Measurements from ENCODE around the gene ITGAE.
"Not testable (repeated sequence)": the region's sequence is repeated elsewhere in the genome, so short reads cannot be mapped to it uniquely, and the experiment has no call there.

Gene ITGAE, protein sequence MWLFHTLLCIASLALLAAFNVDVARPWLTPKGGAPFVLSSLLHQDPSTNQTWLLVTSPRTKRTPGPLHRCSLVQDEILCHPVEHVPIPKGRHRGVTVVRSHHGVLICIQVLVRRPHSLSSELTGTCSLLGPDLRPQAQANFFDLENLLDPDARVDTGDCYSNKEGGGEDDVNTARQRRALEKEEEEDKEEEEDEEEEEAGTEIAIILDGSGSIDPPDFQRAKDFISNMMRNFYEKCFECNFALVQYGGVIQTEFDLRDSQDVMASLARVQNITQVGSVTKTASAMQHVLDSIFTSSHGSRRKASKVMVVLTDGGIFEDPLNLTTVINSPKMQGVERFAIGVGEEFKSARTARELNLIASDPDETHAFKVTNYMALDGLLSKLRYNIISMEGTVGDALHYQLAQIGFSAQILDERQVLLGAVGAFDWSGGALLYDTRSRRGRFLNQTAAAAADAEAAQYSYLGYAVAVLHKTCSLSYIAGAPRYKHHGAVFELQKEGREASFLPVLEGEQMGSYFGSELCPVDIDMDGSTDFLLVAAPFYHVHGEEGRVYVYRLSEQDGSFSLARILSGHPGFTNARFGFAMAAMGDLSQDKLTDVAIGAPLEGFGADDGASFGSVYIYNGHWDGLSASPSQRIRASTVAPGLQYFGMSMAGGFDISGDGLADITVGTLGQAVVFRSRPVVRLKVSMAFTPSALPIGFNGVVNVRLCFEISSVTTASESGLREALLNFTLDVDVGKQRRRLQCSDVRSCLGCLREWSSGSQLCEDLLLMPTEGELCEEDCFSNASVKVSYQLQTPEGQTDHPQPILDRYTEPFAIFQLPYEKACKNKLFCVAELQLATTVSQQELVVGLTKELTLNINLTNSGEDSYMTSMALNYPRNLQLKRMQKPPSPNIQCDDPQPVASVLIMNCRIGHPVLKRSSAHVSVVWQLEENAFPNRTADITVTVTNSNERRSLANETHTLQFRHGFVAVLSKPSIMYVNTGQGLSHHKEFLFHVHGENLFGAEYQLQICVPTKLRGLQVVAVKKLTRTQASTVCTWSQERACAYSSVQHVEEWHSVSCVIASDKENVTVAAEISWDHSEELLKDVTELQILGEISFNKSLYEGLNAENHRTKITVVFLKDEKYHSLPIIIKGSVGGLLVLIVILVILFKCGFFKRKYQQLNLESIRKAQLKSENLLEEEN

DNA sequence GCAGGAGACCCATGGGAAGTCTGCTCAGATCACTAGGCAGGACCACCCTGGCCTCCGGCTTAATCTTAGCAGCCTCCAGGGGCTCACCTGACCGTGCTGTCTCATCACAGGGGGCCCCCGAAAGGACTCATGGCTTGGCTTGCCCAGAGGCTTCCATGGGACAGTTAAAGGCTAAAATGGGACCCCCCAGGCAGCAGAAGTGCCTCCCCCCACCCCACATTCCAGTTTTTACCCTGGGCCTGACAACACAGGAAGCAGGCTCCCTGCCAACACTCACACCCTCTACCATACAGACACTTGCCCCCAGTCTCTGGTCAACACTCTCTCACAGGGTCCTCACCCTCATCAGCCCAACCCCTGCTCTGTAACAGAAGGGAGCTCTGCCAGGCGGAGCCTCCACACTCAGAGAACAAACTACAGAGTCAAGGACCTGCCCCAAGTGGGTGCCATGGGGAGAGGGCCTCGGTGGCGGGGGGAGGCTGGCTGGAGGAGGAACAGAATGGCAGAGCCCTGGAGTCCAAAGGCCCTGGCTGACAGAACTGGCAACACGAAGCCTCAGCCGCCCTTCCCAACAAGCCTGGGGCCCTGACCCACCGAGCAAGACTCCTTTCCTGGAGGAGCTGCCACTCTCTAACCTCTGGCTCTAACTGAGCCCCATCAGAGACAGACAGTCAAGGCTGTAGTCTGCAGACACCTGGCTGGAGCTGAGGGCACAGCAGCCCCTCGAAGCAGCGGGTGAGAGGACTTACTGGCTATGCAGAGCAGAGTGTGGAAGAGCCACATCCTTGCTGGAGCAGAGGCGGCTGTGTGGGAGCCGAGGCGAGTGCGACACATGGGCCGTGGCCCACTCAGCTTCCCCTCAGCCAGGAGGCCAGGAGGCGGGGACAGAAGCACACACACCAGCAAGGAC is at the start of gene ITGAE:
TSS of gene ITGAE (minus strand) at position 827 of the 910 bp plus-strand sequence. CDS start at position 783, 44 bp downstream.
- FAIRE-seq (no peak), DNase-seq (ENCODE audit: insufficient read length, low spot score) (no peak)

- DNase-seq (ENCODE audit: insufficient read length, low spot score), result no peak
- no peak for FAIRE-seq
These were observed 47.3 kb upstream of the ITGAE start for GRCh38 chr17:3848229-3848835.

DNA sequence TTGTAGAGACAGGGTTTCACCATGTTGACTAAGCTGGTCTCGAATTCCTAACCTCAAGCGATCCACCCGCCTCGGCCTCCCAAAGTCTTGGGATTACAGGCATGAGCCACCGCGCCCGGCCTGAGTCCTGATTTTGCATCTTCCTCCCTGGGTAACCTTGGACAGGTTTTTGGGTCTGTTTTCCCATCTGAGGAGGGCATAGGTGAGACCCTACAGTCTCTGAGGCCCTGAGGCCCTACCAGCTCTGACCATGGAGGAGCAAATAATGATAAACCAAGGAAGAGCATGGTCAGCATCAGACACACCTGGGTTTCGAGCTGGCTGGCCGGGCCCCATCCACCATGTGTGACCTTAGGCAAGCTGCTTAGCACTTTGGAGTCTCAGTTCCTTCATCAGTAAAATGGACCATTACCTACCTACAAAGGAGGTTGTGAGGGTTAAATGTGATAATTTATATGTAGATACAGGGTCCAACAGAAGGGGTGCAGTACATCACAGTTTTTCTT is 46.2 kb upstream of the ITGAE start:
- DNase-seq (ENCODE audit: insufficient read length, low spot score) (no peak), FAIRE-seq (no peak)

DNA sequence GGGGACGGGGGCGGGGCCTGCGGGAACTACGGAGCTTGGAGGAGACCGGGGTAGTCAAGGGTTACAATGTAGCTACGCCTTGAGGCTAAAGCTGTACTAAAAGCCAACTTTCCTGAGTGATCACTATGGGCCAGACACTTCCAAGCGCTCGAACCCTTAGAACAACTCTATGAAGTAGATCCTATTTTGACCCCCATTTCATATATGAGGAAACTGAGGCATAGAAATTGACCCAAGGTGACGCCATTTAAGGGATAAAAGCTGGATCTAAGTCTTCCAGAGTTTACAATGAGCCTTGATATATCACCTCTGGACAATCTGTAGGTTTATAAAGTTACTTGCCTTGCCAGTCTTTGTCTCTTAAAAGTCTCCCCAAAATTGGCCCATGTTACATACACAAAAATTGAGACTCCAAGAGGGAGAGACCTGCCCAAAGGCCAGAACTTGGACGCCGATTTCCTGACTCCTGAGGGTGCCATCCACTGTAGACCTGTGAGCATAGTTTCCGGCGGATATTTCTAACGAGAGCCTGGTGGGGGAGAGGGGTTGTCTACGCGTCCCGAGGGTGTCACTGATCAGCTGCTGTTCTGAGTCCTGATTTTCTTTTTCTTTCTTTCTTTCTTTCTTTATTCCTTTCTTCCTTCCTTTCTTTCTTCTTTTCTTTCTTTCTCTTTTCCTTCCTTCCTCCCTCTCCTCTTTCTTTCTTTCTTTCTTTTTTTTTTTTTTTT is 45.6 kb upstream of the ITGAE start:
- DNase-seq (ENCODE audit: insufficient read length, low spot score) (no peak), FAIRE-seq (no peak)

DNA sequence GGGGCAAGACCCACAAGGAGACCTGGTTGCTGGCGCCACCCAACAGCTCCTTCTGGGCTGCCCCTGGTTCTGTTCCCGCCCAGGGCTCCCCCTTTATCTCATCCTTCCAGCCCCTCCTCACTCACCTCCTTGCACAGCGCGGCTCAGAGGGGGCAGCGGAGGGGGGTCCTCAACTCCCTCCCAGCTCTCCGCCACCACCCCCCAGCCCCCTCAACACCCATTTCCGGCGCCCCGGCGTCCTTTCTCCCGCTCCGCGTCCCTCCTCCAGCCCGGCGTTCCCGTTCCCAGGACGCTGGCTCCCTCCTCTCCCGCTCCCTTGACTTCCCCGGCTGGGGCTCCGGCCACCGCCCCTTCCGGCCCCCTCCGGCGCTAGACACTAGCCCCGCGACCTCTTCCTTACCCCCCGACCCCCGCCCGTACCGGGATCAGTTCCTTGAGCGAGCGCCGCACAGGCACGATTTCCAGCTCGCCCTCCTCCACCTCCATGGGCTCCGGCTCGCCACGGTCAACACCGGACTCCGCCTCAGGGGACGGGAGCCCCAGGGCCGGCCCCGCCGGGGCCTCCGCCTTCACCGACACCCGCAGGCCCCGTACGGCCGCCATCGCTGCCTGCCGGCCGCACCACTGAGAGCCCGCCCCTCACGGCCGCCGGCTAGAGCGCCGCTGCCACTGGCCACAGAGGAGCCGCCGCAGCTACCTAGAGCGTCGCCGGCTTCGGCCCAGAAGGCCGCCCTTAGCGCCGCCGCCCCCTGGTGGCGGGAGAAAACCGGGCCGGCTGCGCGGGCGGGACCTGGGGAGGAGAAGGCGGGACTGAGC is 44.8 kb upstream of the ITGAE start, which contains the start of gene NCBP3:
TSS of gene NCBP3 (minus strand) at position 626 of the 816 bp plus-strand sequence. CDS start at position 603, 23 bp downstream.
- FAIRE-seq, result peak; percentile 81
- DNase-seq (ENCODE audit: insufficient read length, low spot score), result peak; percentile 93

GRCh38 chr17:3845291-3845620 is 44.3 kb upstream of the ITGAE start:
- DNase-seq (ENCODE audit: insufficient read length, low spot score) (peak; percentile 28), FAIRE-seq (peak; percentile 28)

DNA sequence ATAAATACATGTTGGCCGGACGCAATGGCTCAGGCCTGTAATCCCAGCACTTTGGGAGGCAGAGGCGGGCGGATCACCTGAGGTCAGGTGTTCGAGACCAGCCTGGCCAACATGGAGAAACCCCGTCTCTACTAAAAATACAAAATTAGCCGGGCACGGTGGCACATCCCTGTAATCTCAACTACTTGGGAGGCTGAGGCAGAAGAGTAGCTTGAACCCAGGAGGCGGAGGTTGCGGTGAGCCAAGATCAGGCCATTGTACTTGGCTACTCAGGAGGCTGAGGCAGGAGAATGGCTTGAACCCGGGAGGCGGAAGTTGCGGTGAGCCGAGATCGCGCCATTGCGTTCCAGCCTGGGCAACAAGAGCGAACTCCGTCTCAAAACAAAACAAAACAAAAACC is 43.6 kb upstream of the ITGAE start:
- peak; percentile 63 for FAIRE-seq

DNA sequence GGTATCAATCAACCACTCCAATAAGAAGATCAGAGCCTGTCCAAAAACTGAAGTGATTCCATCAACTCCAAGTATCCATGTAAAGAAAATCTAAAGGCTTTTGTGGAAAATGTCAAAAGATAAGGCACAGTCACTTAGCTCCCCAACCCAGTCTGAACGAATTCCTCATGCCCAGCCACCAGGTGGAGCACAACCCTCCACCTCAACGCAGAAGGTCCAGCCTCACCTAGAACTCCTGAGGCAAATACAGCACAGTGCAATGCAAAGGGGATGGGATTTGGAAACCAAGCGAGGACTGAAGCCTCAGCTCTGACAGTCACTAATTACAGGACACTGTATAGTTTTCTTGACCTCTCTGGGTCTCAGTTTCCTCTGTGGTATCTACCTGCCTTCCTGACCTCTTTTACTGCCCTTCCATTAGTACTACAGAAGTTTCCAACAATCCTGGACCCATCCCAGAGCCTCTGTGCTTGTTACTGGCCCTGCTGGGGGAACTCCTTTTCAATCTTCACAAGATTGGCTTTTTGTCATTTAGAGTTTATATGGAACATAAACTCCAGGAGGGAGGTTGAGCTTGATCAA is 43.0 kb upstream of the ITGAE start:
- peak; percentile 62 for DNase-seq (ENCODE audit: insufficient read length, low spot score)
- FAIRE-seq, result peak; percentile 62

More for the DNA sequence above, 43.6 kb upstream of the ITGAE start:
- DNase-seq (ENCODE audit: insufficient read length, low spot score), result not testable (repeated sequence)

GRCh38 chr17:3838206-3838605 is 37.2 kb upstream of the ITGAE start:
- DNase-seq (ENCODE audit: insufficient read length, low spot score) (no peak), FAIRE-seq (peak; percentile 16)

GRCh38 chr17:3836551-3836950 is 35.6 kb upstream of the ITGAE start:
- DNase-seq (ENCODE audit: insufficient read length, low spot score) (no peak), FAIRE-seq (no peak)

DNA sequence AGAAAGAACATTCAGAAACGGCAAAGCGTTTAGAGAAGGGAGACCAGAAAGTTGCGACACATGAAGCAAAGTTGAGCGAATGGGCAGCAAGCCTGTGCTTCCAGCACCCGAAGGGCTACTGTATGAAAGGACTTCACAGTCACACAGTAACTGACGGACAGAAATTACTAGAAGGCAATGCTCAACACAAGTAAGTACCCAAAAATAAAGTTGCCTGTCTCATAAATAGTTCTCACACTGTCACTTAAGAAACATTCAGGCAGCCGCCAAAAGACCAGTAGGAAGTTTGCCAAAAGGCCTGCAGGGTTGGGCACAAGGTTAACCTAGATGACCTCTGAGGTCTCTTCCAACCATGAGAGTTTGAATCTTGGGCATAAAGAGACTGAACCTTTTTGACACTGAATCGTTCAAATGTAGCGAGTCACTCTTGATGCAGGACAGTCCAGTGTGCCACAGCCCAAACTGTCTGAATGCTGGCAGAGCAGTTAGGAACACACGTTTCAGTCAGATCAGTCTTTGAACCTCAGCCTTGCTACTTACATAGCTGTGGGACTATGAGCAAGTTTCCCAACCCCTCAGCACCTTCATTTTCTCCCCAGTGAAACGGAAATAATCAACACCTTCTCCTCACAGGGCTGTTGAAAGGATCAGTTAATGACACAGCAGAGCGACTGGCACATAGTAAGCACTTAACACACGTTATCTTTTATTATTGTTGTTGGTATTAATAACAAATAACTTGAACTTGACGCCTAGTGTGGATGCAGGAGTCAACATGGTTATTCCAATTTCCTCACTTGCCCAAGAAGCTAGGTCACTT is 34.6 kb upstream of the ITGAE start:
- FAIRE-seq, result peak; percentile 42

DNA sequence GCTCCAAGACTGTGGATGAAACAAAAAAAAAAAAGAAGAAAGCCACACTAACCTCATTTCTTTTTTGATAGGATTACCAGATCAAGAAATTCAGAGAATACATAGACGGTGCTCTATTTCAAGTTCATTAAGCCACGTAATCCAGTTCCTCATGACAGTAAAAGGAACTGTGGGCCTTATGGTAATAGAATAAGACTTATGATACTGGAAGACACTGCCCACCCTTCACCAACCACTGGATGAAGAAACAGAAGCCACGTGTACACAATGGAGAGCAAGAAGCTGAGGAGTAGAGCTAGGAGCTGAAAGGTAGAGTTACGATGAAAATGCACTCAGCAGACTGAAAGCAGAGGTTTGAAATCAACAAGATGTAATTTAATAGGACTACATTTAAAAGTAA is 33.8 kb upstream of the ITGAE start:
- FAIRE-seq (no peak), DNase-seq (ENCODE audit: insufficient read length, low spot score) (no peak)

More for the DNA sequence above, 34.6 kb upstream of the ITGAE start:
- no peak for DNase-seq (ENCODE audit: insufficient read length, low spot score)

DNA sequence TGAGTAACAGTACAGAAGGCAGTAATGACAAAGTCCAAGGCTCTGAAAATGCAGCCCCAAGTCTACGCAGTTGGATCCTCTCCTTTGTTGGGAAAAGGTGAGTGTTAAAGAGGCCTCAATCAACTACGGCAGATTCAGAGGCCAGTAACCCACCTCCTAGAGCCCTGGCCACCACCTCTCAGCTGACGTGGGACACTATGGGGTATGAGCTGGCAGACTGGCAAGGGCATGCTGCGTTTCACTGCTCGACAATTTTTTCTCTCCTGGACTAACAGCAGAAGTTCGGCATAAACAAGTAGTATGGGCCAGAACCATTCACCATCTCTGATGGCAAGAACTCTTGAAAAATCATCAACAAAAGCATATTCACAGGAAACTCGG is 27.9 kb upstream of the ITGAE start:
- FAIRE-seq (no peak), DNase-seq (ENCODE audit: insufficient read length, low spot score) (no peak)

GRCh38 chr17:3828151-3828851 is 27.3 kb upstream of the ITGAE start:
- FAIRE-seq (no peak), DNase-seq (ENCODE audit: insufficient read length, low spot score) (no peak)

- DNase-seq (ENCODE audit: insufficient read length, low spot score), result peak; percentile 48
- FAIRE-seq, result peak; percentile 42
These were observed 26.3 kb upstream of the ITGAE start for GRCh38 chr17:3827124-3827773.

Measured in HTR-8/SVneo (cell line).